Left ventricle myocardium superior (tissue), 1 donor: ENCODE data around the gene KIAA0825. TPM values are rescaled to one million over a fixed set of nuclear protein-coding genes. Genes with fewer than 3 reads are reported as not detected.

ENCODE experiments used
- ATAC-seq: fragments of 200-7000 bp; cut with Tn5 transposase; one replicate; pipeline ENCODE4 v1.9.1; 2020; ENCODE audit warnings: mild to moderate bottlenecking, moderate library complexity
- DNase-seq: peaks from one replicate; pipeline ENCODE4 v3.0.0-alpha.2; 2020
- intact Hi-C: fragments of 100-400 bp; cut with micrococcal nuclease; formaldehyde crosslinking; loops from one replicate; pipeline ENCODE4 v1.11.0; 2022
- long read RNA-seq: library from polyadenylated mRNA; unstranded; transcript quantifications from one replicate; pipeline ENCODE4 v2.0.0, GENCODE V29; 2021
- total RNA-seq: library from RNA; stranded (reverse); fragmentation: NEBNext Ultra II Directional; extraction: Animal tissue kit (Norgen Biotek cat#: 25700); gene quantifications from one replicate; pipeline ENCODE4 v1.2.1, GENCODE V29; 2021
- donor health status: DM: no; HTN: yes; CAD: no; lungs with severe emphysema.

The KIAA0825 gene
- 2.2 TPM for total RNA-seq
- long read RNA-seq, partial matches to known transcripts: 0 of 5 reads
- long read RNA-seq, other reads (novel, unspliced or antisense): 3 of 5 reads

GRCh38 chr5:94618493-94619328 lies at the start of gene KIAA0825, which contains the start of gene SLF1:
Gene KIAA0825, minus strand, starts transcription at chr5:94618604. Its CDS starts 81,478 bp downstream, at chr5:94537126.
Gene SLF1, plus strand, starts transcription at chr5:94618669. Its CDS starts 10,142 bp downstream, at chr5:94628811.
- DNase-seq (peak; percentile 92), ATAC-seq (peak; percentile 99)
- intact Hi-C loops: no loop called here

GRCh38 chr5:94667937-94668336 lies 49.5 kb upstream of the KIAA0825 start:
- DNase-seq: no peak
- no peak for ATAC-seq
- intact Hi-C loops: no loop called here

- ATAC-seq (no peak), DNase-seq (no peak)
- intact Hi-C loops: no loop called here
These were observed 42.7 kb upstream of the KIAA0825 start for GRCh38 chr5:94661086-94661485.

GRCh38 chr5:94660506-94660905 lies 42.1 kb upstream of the KIAA0825 start:
- ATAC-seq (no peak), DNase-seq (peak; percentile 25)
- intact Hi-C loops: no loop called here

GRCh38 chr5:94658272-94658671 lies 39.9 kb upstream of the KIAA0825 start:
- DNase-seq (no peak), ATAC-seq (no peak)
- intact Hi-C loops: no loop called here

- ATAC-seq: no peak
- DNase-seq: no peak
These were observed 31.5 kb upstream of the KIAA0825 start for GRCh38 chr5:94649874-94650273.

GRCh38 chr5:94646758-94647157 lies 28.4 kb upstream of the KIAA0825 start:
- DNase-seq (no peak), ATAC-seq (no peak)
- intact Hi-C loops: no loop called here

More at GRCh38 chr5:94649874-94650273, 31.5 kb upstream of the KIAA0825 start:
- intact Hi-C loops: no loop called here

GRCh38 chr5:94645053-94645452 lies 26.6 kb upstream of the KIAA0825 start:
- DNase-seq: no peak
- no peak for ATAC-seq
- intact Hi-C loops: no loop called here

GRCh38 chr5:94640176-94640575 lies 21.8 kb upstream of the KIAA0825 start:
- intact Hi-C loops: no loop called here
- ATAC-seq: no peak

GRCh38 chr5:94632024-94632423 lies 13.6 kb upstream of the KIAA0825 start:
- no peak for DNase-seq
- intact Hi-C loops: no loop called here
- ATAC-seq: no peak

More at GRCh38 chr5:94640176-94640575, 21.8 kb upstream of the KIAA0825 start:
- DNase-seq: no peak

GRCh38 chr5:94627191-94627590 lies 8.8 kb upstream of the KIAA0825 start:
- intact Hi-C loops: no loop called here
- ATAC-seq (no peak), DNase-seq (no peak)

GRCh38 chr5:94623877-94624276 lies 5.5 kb upstream of the KIAA0825 start:
- intact Hi-C loops: no loop called here
- ATAC-seq: no peak
- DNase-seq: no peak

- no peak for ATAC-seq
- no peak for DNase-seq
- intact Hi-C loops: no loop called here
These were observed 4.6 kb upstream of the KIAA0825 start for GRCh38 chr5:94623011-94623410.

GRCh38 chr5:94621763-94622162 lies 3.4 kb upstream of the KIAA0825 start:
- DNase-seq: no peak
- no peak for ATAC-seq
- intact Hi-C loops: no loop called here

GRCh38 chr5:94620256-94620655 lies 1.9 kb upstream of the KIAA0825 start:
- no peak for DNase-seq
- ATAC-seq: no peak
- intact Hi-C loops: no loop called here

- ATAC-seq (peak; percentile 82), DNase-seq (peak; percentile 67)
- intact Hi-C loops: no loop called here
These were observed 343 bp downstream of the KIAA0825 start for GRCh38 chr5:94618029-94618492.

- no peak for ATAC-seq
- intact Hi-C loops: no loop called here
These were observed 2.5 kb downstream of the KIAA0825 start for GRCh38 chr5:94615862-94616261.

GRCh38 chr5:94614156-94614805 lies 4.1 kb downstream of the KIAA0825 start:
- DNase-seq (no peak), ATAC-seq (no peak)
- intact Hi-C loops: no loop called here

More at GRCh38 chr5:94615862-94616261, 2.5 kb downstream of the KIAA0825 start:
- no peak for DNase-seq

GRCh38 chr5:94613583-94613982 lies 4.8 kb downstream of the KIAA0825 start:
- no peak for DNase-seq
- no peak for ATAC-seq
- intact Hi-C loops: no loop called here

- DNase-seq: no peak
These were observed 23.0 kb downstream of the KIAA0825 start for GRCh38 chr5:94595281-94595840.

More at GRCh38 chr5:94595281-94595840, 23.0 kb downstream of the KIAA0825 start:
- intact Hi-C loops: no loop called here
- no peak for ATAC-seq
